SH-SY5Y (cell line): ENCODE measurements around the gene CYS1.

Experiments
- GATA2 ChIP-seq: IDR thresholded peaks from 2 replicates; pipeline ENCODE4 v1.6.1; 2011; ENCODE audit warnings: mild to moderate bottlenecking, low read depth, low read length
- GATA3 ChIP-seq: IDR thresholded peaks from 2 replicates; pipeline ENCODE4 v1.6.1; 2011; ENCODE audit warnings: low read depth, mild to moderate bottlenecking, low read length, moderate library complexity

- TF ChIP-seq GATA2, result no peak
- TF ChIP-seq GATA3, result no peak
Observed at GRCh38 chr2:10065773-10066055, 14.5 kb downstream of the CYS1 start.
